LNCaP clone FGC (cell line): ENCODE measurements around the gene OR8S1.
"Not testable (repeated sequence)": the region's sequence is repeated elsewhere in the genome, so short reads cannot be mapped to it uniquely, and the experiment has no call there.

Experiments used
- DNase-seq: peaks from one replicate; pipeline ENCODE4 v3.0.0-alpha.2; 2011; ENCODE audit warnings: low read depth
- H3K4me3 ChIP-seq: 2 replicates; pipeline ENCODE4 v1.5.1; 2011; ENCODE audit warnings: mild to moderate bottlenecking, low read depth, low read length, control low read depth
- CTCF ChIP-seq: IDR thresholded peaks from 2 replicates; pipeline ENCODE4 v1.5.1; 2012; ENCODE audit warnings: mild to moderate bottlenecking; ENCODE audit not compliant: control insufficient read depth, insufficient read depth; ENCODE audit errors: extremely low read depth

The OR8S1 gene

GRCh38 chr12:48508987-48509386, 16.4 kb upstream of the OR8S1 start:
- TF ChIP-seq CTCF = no peak
- no peak for DNase-seq
- H3K4me3 ChIP-seq = no peak overlapping the region

- DNase-seq = no peak
- H3K4me3 ChIP-seq = no peak overlapping the region
Measured at GRCh38 chr12:48510111-48510510, 15.3 kb upstream of the OR8S1 start.

GRCh38 chr12:48512855-48513254, 12.6 kb upstream of the OR8S1 start:
- TF ChIP-seq CTCF = no peak
- H3K4me3 ChIP-seq = no peak overlapping the region

More at GRCh38 chr12:48510111-48510510, 15.3 kb upstream of the OR8S1 start:
- TF ChIP-seq CTCF = no peak

GRCh38 chr12:48514728-48515127, 10.7 kb upstream of the OR8S1 start:
- DNase-seq = no peak
- H3K4me3 ChIP-seq = no peak overlapping the region
- no peak for TF ChIP-seq CTCF

More at GRCh38 chr12:48512855-48513254, 12.6 kb upstream of the OR8S1 start:
- DNase-seq = no peak

- not testable (repeated sequence) for DNase-seq, H3K4me3 ChIP-seq
Measured at GRCh38 chr12:48520381-48520780, 5.1 kb upstream of the OR8S1 start.

GRCh38 chr12:48527891-48528670, 2.6 kb downstream of the OR8S1 start:
- no peak overlapping the region for H3K4me3 ChIP-seq
- DNase-seq = no peak
- no peak for TF ChIP-seq CTCF

- no peak for DNase-seq
Measured at GRCh38 chr12:48532601-48533000, 7.2 kb downstream of the OR8S1 start.

More at GRCh38 chr12:48532601-48533000, 7.2 kb downstream of the OR8S1 start:
- TF ChIP-seq CTCF = no peak
- H3K4me3 ChIP-seq = no peak overlapping the region
